ENCODE measurements around the gene VAV3. TPM values are rescaled to one million over a fixed set of nuclear protein-coding genes. Genes with fewer than 3 reads are reported as not detected.
"Not testable (repeated sequence)": the region's sequence is repeated elsewhere in the genome, so short reads cannot be mapped to it uniquely, and the experiment has no call there.

VAV3 gene
- total and polyA plus RNA-seq, 3 donors from 2014 or later = 10.1 to 11.4 (median 11.3) TPM

- intact Hi-C loops (cut with DNase I; ENCODE audit: low total_unique reads) = no loop called here
- no peak overlapping the region for H3K27ac ChIP-seq
- no peaks in the 10 kb centered on the region for H3K27me3 ChIP-seq
- WGBS, 2 donors = 84 to 94% methylated on average over 2 of the region's 2 CpGs
- no peaks in the 10 kb centered on the region for H3K4me1 ChIP-seq
- H3K36me3 ChIP-seq (ENCODE audit: low read depth, missing control alignments) = no peaks in the 10 kb centered on the region
- no peak for DNase-seq
- TF ChIP-seq POLR2A (IDR thresholded peaks at IDR 0.05) (no peak), CTCF (IDR thresholded peaks at IDR 0.05) (no peak)
- no peak overlapping the region for H3K4me3 ChIP-seq
- H3K9me3 ChIP-seq = no peaks in the 10 kb centered on the region
Observed at GRCh38 chr1:107727866-107728265, 237.1 kb downstream of the VAV3 start.

- Histone ChIP-seq H3K36me3 (ENCODE audit: low read depth, missing control alignments) (no peaks in the 10 kb centered on the region), H3K9me3 (no peaks in the 10 kb centered on the region), H3K4me3 (no peak overlapping the region), H3K27ac (no peak overlapping the region), H3K4me1 (no peaks in the 10 kb centered on the region), H3K27me3 (no peaks in the 10 kb centered on the region)
- TF ChIP-seq POLR2A (IDR thresholded peaks at IDR 0.05) (no peak), CTCF (IDR thresholded peaks at IDR 0.05) (no peak)
- intact Hi-C loops (cut with DNase I; ENCODE audit: low total_unique reads) = no loop called here
- 88 to 93% methylated on average over 2 of the region's 2 CpGs for WGBS, 2 donors
- no peak for DNase-seq
Observed at GRCh38 chr1:107726860-107727259, 238.1 kb downstream of the VAV3 start.

GRCh38 chr1:107724648-107725047, 240.3 kb downstream of the VAV3 start:
- no peak for TF ChIP-seq POLR2A (IDR thresholded peaks at IDR 0.05)
- TF ChIP-seq CTCF (IDR thresholded peaks at IDR 0.05) = no peak
- Histone ChIP-seq H3K27me3 (no peaks in the 10 kb centered on the region), H3K36me3 (ENCODE audit: low read depth, missing control alignments) (no peaks in the 10 kb centered on the region), H3K4me1 (no peaks in the 10 kb centered on the region), H3K4me3 (no peak overlapping the region), H3K27ac (no peak overlapping the region), H3K9me3 (no peaks in the 10 kb centered on the region)
- no peak for DNase-seq
- WGBS, 2 donors = 86 to 88% methylated on average over 1 of the region's 1 CpG
- intact Hi-C loops (cut with DNase I; ENCODE audit: low total_unique reads) = no loop called here

- 95 to 97% methylated on average over 4 of the region's 4 CpGs for WGBS, 2 donors
- intact Hi-C loops (cut with DNase I; ENCODE audit: low total_unique reads); H3K4me3 ChIP-seq; H3K27me3 ChIP-seq; H3K36me3 ChIP-seq (ENCODE audit: low read depth, missing control alignments); H3K27ac ChIP-seq; H3K4me1 ChIP-seq; H3K9me3 ChIP-seq; DNase-seq: not testable (repeated sequence)
Observed at GRCh38 chr1:107720210-107720609, 244.8 kb downstream of the VAV3 start.

GRCh38 chr1:107710005-107710404, 255.0 kb downstream of the VAV3 start:
- Histone ChIP-seq H3K9me3 (no peaks in the 10 kb centered on the region), H3K27ac (no peak overlapping the region), H3K36me3 (ENCODE audit: low read depth, missing control alignments) (no peaks in the 10 kb centered on the region), H3K4me3 (no peak overlapping the region), H3K27me3 (no peaks in the 10 kb centered on the region), H3K4me1 (no peaks in the 10 kb centered on the region)
- DNase-seq = no peak
- TF ChIP-seq CTCF (IDR thresholded peaks at IDR 0.05) (no peak), POLR2A (IDR thresholded peaks at IDR 0.05) (no peak)
- intact Hi-C loops (cut with DNase I; ENCODE audit: low total_unique reads) = no loop called here
